ENCODE data around the gene SLC25A24. TPM values are rescaled to one million over a fixed set of nuclear protein-coding genes. Genes with fewer than 3 reads are reported as not detected.

SLC25A24 gene
- total and polyA plus RNA-seq, 10 of the 15 experiments (the other 5 are each of a cell fraction or from before 2014, with no cell fraction given) = 4.0 to 20.6 (median 14.2) TPM

DNA sequence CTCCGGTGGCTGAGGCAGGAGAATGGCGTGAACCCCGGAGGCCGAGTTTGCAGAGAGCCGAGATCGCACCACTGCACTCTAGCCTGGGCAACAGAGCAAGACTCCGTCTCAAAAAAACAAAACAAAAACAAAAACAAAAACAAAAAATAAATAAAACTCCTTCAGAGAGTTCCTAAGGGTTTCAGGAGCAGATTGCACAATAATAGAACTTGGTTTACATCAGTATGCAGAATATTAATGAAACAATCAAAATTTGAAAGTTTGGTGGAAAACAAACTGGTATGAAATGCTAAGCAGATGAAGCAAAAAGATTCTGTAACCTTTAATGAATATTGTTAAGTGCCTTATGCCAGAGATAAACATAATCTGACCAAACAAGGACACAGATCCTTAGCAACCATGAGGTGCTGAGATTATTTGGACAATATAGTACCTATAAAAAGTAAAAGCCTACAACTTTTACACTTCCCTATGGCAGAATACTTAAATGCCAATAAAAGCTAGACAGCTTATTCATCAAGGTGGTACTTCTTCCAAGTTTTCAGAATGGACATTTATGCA is 41.2 kb downstream of the SLC25A24 start:
- Histone ChIP-seq H3K79me2 (ENCODE audit: control insufficient read depth, insufficient read depth, low read length) (no peaks in the 10 kb centered on the region), H2AFZ (ENCODE audit: control insufficient read depth, low read depth, low read length) (no peak overlapping the region), H3K27me3 (replicated peaks in 1 of 2; ENCODE audit: control insufficient read depth in 2 of 2, insufficient read depth in 2 of 2, low read length in 1 of 2) (no peaks in the 10 kb centered on the region), H3K4me2 (ENCODE audit: control insufficient read depth, insufficient read depth) (no peak overlapping the region), H3K9me3 (replicated peaks; ENCODE audit: control insufficient read depth, insufficient read depth, low read length) (no peaks in the 10 kb centered on the region), H3K36me3 (ENCODE audit: control insufficient read depth in 2 of 2, insufficient read depth in 2 of 2, low read length in 1 of 2) (no peaks in the 10 kb centered on the region), H4K20me1 (ENCODE audit: control insufficient read depth, insufficient read depth) (no peaks in the 10 kb centered on the region), H3K4me1 (ENCODE audit: control insufficient read depth, insufficient read depth, low read length) (no peaks in the 10 kb centered on the region), H3K27ac (ENCODE audit: control insufficient read depth, insufficient read depth) (no peak overlapping the region), H3K4me3 (no peak overlapping the region), H3K9ac (ENCODE audit: control insufficient read depth, insufficient read depth, low read length) (no peak overlapping the region)
- no peak for ATAC-seq
- CTCF ChIA-PET = no interaction called here
- in situ Hi-C loops (cut with MboI) (no loop called here), intact Hi-C loops (cut with micrococcal nuclease; ENCODE audit: unreplicated experiment) (no loop called here)
- BruUV-seq (replicated peaks) = no TSS peak
- no peak for DNase-seq (ENCODE audit: low read depth, low spot score)
- no peak for TF ChIP-seq DPF2 (IDR thresholded peaks at IDR 0.05)
- no peak for TF ChIP-seq NFYB (IDR thresholded peaks at IDR 0.05; ENCODE audit: insufficient read depth, low read depth, low read length)
- SMC1A ChIA-PET (ENCODE audit: uncharacterized antibody, unreplicated experiment) = no interaction called here
- RAD21 ChIA-PET (ENCODE audit: unreplicated experiment) = no interaction called here
- POLR2A ChIA-PET = interaction anchor here (0.6 kb wide), 1 partner anchor 616 kb away, joined by 6 read pairs; no protein-coding TSS in a partner anchor
- 88% methylated on average over 7 of the region's 7 CpGs for WGBS (ENCODE audit: insufficient coverage, insufficient replicate concordance, low lambda C conversion rate, missing lambda C conversion rate)
- no peak for FAIRE-seq

DNA sequence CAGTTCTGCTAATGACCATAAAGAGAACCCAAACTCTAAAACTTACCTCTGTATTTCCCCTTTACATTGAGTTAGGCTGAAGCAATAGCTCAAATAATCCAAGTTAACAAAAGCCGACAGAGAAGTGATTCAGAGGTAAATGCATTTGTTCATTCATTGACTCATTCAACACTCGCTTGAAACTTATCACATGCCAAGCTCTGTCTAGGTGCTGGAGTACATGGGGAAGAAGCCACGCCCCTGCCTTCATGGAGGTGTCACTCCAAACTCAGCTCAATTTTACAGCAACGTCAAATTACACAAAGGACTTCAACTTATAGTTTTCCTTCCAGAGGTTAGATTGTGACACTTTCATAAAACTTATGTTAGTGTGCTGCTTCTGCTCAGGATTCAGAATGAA is 45.8 kb downstream of the SLC25A24 start:
- no TSS peak for BruUV-seq (replicated peaks)
- no peaks in the 10 kb centered on the region for H3K4me1 ChIP-seq (ENCODE audit: control insufficient read depth, insufficient read depth, low read length)
- H2AFZ ChIP-seq (ENCODE audit: control insufficient read depth, low read depth, low read length) = no peak overlapping the region
- ChIA-PET POLR2A (no interaction called here), SMC1A (ENCODE audit: uncharacterized antibody, unreplicated experiment) (interaction anchor here (1.0 kb wide), 1 partner anchor 16 kb away, joined by 3 read pairs; no protein-coding TSS in a partner anchor), CTCF (no interaction called here), RAD21 (ENCODE audit: unreplicated experiment) (no interaction called here)
- H3K4me3 ChIP-seq = no peak overlapping the region
- FAIRE-seq (no peak), ATAC-seq (no peak), DNase-seq (ENCODE audit: low read depth, low spot score) (no peak)
- H3K36me3 ChIP-seq (ENCODE audit: control insufficient read depth in 2 of 2, insufficient read depth in 2 of 2, low read length in 1 of 2) = no peaks in the 10 kb centered on the region
- 55% methylated on average over 4 of the region's 4 CpGs for WGBS (ENCODE audit: insufficient coverage, insufficient replicate concordance, low lambda C conversion rate, missing lambda C conversion rate)
- no peaks in the 10 kb centered on the region for H3K27me3 ChIP-seq (replicated peaks in 1 of 2; ENCODE audit: control insufficient read depth in 2 of 2, insufficient read depth in 2 of 2, low read length in 1 of 2)
- intact Hi-C loops (cut with micrococcal nuclease; ENCODE audit: unreplicated experiment) (no loop called here), in situ Hi-C loops (cut with MboI) (no loop called here)
- H4K20me1 ChIP-seq (ENCODE audit: control insufficient read depth, insufficient read depth) = no peaks in the 10 kb centered on the region
- no peak overlapping the region for H3K27ac ChIP-seq (ENCODE audit: control insufficient read depth, insufficient read depth)
- no peak overlapping the region for H3K9ac ChIP-seq (ENCODE audit: control insufficient read depth, insufficient read depth, low read length)
- H3K79me2 ChIP-seq (ENCODE audit: control insufficient read depth, insufficient read depth, low read length) = no peaks in the 10 kb centered on the region
- no peak overlapping the region for H3K4me2 ChIP-seq (ENCODE audit: control insufficient read depth, insufficient read depth)
- no peak for TF ChIP-seq SUPT20H (IDR thresholded peaks at IDR 0.05; ENCODE audit: borderline replicate concordance, control insufficient read depth, low read depth, low read length)
- TF ChIP-seq NFXL1 (IDR thresholded peaks at IDR 0.05; ENCODE audit: borderline replicate concordance) = no peak
- TF ChIP-seq RAD21 (IDR thresholded peaks at IDR 0.05; ENCODE audit: insufficient read depth, low read depth, low read length) = no peak
- TF ChIP-seq, protein P1, sequence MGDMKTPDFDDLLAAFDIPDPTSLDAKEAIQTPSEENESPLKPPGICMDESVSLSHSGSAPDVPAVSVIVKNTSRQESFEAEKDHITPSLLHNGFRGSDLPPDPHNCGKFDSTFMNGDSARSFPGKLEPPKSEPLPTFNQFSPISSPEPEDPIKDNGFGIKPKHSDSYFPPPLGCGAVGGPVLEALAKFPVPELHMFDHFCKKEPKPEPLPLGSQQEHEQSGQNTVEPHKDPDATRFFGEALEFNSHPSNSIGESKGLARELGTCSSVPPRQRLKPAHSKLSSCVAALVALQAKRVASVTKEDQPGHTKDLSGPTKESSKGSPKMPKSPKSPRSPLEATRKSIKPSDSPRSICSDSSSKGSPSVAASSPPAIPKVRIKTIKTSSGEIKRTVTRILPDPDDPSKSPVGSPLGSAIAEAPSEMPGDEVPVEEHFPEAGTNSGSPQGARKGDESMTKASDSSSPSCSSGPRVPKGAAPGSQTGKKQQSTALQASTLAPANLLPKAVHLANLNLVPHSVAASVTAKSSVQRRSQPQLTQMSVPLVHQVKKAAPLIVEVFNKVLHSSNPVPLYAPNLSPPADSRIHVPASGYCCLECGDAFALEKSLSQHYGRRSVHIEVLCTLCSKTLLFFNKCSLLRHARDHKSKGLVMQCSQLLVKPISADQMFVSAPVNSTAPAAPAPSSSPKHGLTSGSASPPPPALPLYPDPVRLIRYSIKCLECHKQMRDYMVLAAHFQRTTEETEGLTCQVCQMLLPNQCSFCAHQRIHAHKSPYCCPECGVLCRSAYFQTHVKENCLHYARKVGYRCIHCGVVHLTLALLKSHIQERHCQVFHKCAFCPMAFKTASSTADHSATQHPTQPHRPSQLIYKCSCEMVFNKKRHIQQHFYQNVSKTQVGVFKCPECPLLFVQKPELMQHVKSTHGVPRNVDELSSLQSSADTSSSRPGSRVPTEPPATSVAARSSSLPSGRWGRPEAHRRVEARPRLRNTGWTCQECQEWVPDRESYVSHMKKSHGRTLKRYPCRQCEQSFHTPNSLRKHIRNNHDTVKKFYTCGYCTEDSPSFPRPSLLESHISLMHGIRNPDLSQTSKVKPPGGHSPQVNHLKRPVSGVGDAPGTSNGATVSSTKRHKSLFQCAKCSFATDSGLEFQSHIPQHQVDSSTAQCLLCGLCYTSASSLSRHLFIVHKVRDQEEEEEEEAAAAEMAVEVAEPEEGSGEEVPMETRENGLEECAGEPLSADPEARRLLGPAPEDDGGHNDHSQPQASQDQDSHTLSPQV (IDR thresholded peaks at IDR 0.05) = no peak
- TF ChIP-seq, protein P2, sequence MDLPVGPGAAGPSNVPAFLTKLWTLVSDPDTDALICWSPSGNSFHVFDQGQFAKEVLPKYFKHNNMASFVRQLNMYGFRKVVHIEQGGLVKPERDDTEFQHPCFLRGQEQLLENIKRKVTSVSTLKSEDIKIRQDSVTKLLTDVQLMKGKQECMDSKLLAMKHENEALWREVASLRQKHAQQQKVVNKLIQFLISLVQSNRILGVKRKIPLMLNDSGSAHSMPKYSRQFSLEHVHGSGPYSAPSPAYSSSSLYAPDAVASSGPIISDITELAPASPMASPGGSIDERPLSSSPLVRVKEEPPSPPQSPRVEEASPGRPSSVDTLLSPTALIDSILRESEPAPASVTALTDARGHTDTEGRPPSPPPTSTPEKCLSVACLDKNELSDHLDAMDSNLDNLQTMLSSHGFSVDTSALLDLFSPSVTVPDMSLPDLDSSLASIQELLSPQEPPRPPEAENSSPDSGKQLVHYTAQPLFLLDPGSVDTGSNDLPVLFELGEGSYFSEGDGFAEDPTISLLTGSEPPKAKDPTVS (IDR thresholded peaks at IDR 0.05; ENCODE audit: low read depth, low read length) = no peak
- TF ChIP-seq, protein P3, sequence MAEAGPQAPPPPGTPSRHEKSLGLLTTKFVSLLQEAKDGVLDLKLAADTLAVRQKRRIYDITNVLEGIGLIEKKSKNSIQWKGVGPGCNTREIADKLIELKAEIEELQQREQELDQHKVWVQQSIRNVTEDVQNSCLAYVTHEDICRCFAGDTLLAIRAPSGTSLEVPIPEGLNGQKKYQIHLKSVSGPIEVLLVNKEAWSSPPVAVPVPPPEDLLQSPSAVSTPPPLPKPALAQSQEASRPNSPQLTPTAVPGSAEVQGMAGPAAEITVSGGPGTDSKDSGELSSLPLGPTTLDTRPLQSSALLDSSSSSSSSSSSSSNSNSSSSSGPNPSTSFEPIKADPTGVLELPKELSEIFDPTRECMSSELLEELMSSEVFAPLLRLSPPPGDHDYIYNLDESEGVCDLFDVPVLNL (IDR thresholded peaks at IDR 0.05; ENCODE audit: low read depth, low read length) = no peak
- TF ChIP-seq BCL11A (IDR thresholded peaks at IDR 0.05; ENCODE audit: low read depth, low read length) = no peak
- no peak for TF ChIP-seq ZNF207 (IDR thresholded peaks at IDR 0.05; ENCODE audit: borderline replicate concordance)
- TF ChIP-seq NR2C2 (IDR thresholded peaks at IDR 0.05; ENCODE audit: borderline replicate concordance, control insufficient read depth, insufficient read length, low read depth) = no peak
- no peaks in the 10 kb centered on the region for H3K9me3 ChIP-seq (replicated peaks; ENCODE audit: control insufficient read depth, insufficient read depth, low read length)
